Neuronal stem cell (in vitro differentiated cells): Measurements from ENCODE around the gene OXTR.

Source experiments
- DNase-seq: peaks from one replicate; pipeline ENCODE4 v3.0.0-alpha.2; 2013; ENCODE audit warnings: low spot score
- H2AFZ ChIP-seq: one replicate; pipeline ENCODE4 v1.6.1; 2013; ENCODE audit warnings: mild to moderate bottlenecking, low read length, inconsistent platforms
- H2AK5ac ChIP-seq: 2 replicates; pipeline ENCODE4 v1.6.1; 2013; ENCODE audit warnings: low read depth, mild to moderate bottlenecking, inconsistent platforms, low read length, moderate library complexity, mixed read lengths
- H2BK120ac ChIP-seq: 2 replicates; pipeline ENCODE4 v1.6.1; 2013; ENCODE audit warnings: low read depth, mild to moderate bottlenecking, inconsistent platforms, low read length, moderate library complexity, mixed read lengths
- H2BK12ac ChIP-seq: one replicate; pipeline ENCODE4 v1.6.1; 2013; ENCODE audit warnings: low read length, inconsistent platforms
- H2BK15ac ChIP-seq: 2 replicates; pipeline ENCODE4 v1.6.1; 2013; ENCODE audit warnings: mild to moderate bottlenecking, low read length, inconsistent platforms, mixed read lengths
- H2BK5ac ChIP-seq: one replicate; pipeline ENCODE4 v1.6.1; 2013; ENCODE audit warnings: inconsistent platforms, mild to moderate bottlenecking, low read length, moderate library complexity
- H3K14ac ChIP-seq: one replicate; pipeline ENCODE4 v1.6.1; 2013; ENCODE audit warnings: low read length, inconsistent platforms
- H3K18ac ChIP-seq: 2 replicates; pipeline ENCODE4 v1.6.1; 2013; ENCODE audit warnings: low read length, inconsistent platforms
- H3K23ac ChIP-seq: 2 replicates; pipeline ENCODE4 v1.6.1; 2013; ENCODE audit warnings: low read depth, mild to moderate bottlenecking, mixed read lengths, low read length, inconsistent platforms; ENCODE audit not compliant: poor library complexity
- H3K27ac ChIP-seq: replicated peaks from 3 replicates; pipeline ENCODE4 v1.5.1; 2013; ENCODE audit warnings: low read length, inconsistent platforms
- H3K27me3 ChIP-seq, 3 experiments: 2 replicates each; pipeline ENCODE4 v1.6.1; 2013; ENCODE audit warnings: low read length in 3 of 3, mild to moderate bottlenecking in 2 of 3, inconsistent platforms in 1 of 3, low read depth in 1 of 3, mixed read lengths in 1 of 3, moderate library complexity in 1 of 3; ENCODE audit not compliant: control insufficient read depth in 3 of 3, insufficient read depth in 3 of 3
- H3K36me3 ChIP-seq, 2 donors: replicated peaks in 1 of 2; 2 replicates each; pipeline ENCODE4 v1.6.1; 2013; ENCODE audit warnings: low read length in 2 of 2; ENCODE audit not compliant: control insufficient read depth in 2 of 2, insufficient read depth in 2 of 2
- H3K4ac ChIP-seq: 2 replicates; pipeline ENCODE4 v1.6.1; 2013; ENCODE audit warnings: inconsistent platforms, mild to moderate bottlenecking, low read length, moderate library complexity
- H3K4me1 ChIP-seq, 2 donors: 1 replicate in 1 of 2; 2 replicates in 1 of 2; pipeline ENCODE4 v1.6.1; 2013; ENCODE audit warnings: low read length in 2 of 2, low read depth in 1 of 2; ENCODE audit not compliant: control insufficient read depth in 2 of 2, insufficient read depth in 1 of 2
- H3K4me2 ChIP-seq: one replicate; pipeline ENCODE4 v1.6.1; 2013; ENCODE audit warnings: mild to moderate bottlenecking, low read length, inconsistent platforms; ENCODE audit not compliant: insufficient read depth, poor library complexity, severe bottlenecking
- H3K4me3 ChIP-seq, 2 donors: 2 replicates each; pipeline ENCODE4 v1.5.1; 2013; ENCODE audit warnings: low read length in 2 of 2, mild to moderate bottlenecking in 2 of 2, inconsistent platforms in 1 of 2, moderate library complexity in 1 of 2
- H3K79me1 ChIP-seq: one replicate; pipeline ENCODE4 v1.6.1; 2013; ENCODE audit warnings: low read depth, mild to moderate bottlenecking, inconsistent platforms, low read length, moderate library complexity
- H3K9ac ChIP-seq: one replicate; pipeline ENCODE4 v1.6.1; 2013; ENCODE audit warnings: mild to moderate bottlenecking, low read depth, low read length, inconsistent platforms; ENCODE audit not compliant: poor library complexity
- H3K9me3 ChIP-seq, 2 donors: replicated peaks in 1 of 2; 2 replicates each; pipeline versions ENCODE3 to v1.6.1; 2013; ENCODE audit warnings: low read length in 2 of 2, mild to moderate bottlenecking in 2 of 2, inconsistent platforms in 1 of 2, low read depth in 1 of 2, mixed read lengths in 1 of 2, moderate library complexity in 1 of 2; ENCODE audit not compliant: control insufficient read depth in 2 of 2, insufficient read depth in 1 of 2
- H4K8ac ChIP-seq: one replicate; pipeline ENCODE4 v1.6.1; 2013; ENCODE audit warnings: low read depth, mild to moderate bottlenecking, inconsistent platforms, low read length, moderate library complexity
- H4K91ac ChIP-seq: one replicate; pipeline ENCODE4 v1.6.1; 2013; ENCODE audit warnings: low read length, low read depth, mild to moderate bottlenecking, inconsistent platforms; ENCODE audit not compliant: poor library complexity
- WGBS, 2 donors: extraction: QIAGEN DNeasy Blood & Tissue Kit; methylation state at CpG; one replicate each; pipeline ENCODE4 v1.1.7; 2013; ENCODE audit warnings: missing lambda C conversion rate in 2 of 2, mixed read lengths in 1 of 2; ENCODE audit not compliant: insufficient read length in 2 of 2, insufficient replicate concordance in 1 of 2; ENCODE audit errors: extremely low coverage in 2 of 2; 5-methylcytosine and 5-hydroxymethylcytosine counted together

Gene OXTR

DNA sequence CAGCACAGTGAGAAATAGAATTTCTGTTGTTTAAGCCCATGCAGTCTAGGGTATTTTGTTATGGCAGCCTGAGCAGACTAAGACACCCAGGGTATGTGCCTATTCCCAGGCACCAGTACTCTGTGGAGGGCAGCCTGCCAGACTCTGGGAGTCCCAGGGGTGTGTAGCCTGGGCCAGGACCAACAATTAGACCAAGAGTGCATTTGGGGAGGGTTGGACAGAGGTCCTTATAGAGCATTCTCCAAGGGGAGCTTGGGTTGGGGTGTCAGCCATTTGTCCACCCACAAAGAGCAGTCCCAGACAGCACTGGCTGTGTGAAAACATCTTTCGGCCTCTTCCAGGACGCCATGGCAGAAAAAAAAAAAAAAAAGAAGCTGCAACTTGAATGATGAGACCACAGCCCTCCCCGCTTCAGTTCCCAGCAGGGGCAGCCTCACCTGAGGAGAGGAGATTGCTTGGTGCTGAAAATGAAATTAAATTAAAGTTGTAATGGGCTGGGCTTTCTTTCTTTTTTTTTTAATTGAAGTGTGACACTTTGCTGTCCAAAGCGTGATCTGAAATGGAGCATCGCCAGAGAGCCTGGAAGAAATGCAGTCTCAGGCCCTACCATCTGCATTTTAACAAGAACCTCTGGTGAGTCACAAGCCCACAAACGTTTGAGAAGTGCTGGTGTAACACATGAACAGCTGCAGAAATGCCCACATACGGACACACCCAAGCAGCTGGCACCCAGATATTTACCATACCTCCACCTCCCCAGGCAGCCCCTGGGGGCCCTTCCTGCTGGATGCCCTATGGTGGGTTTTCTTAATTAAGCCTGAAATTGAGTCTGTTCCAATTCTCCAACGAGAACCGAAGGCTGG is 57.1 kb downstream of the OXTR start:
- no peak overlapping the region for H3K4ac ChIP-seq
- H3K9me3 ChIP-seq = peaks cover 2 to 12% of the 10 kb centered on the region in 2 donors
- no peaks in the 10 kb centered on the region for H3K27me3 ChIP-seq
- no peak overlapping the region for H3K18ac ChIP-seq
- H3K4me1 ChIP-seq = peaks cover 2 to 5% of the 10 kb centered on the region in 2 donors
- no peak overlapping the region for H3K14ac ChIP-seq
- no peak overlapping the region for H4K91ac ChIP-seq
- H4K8ac ChIP-seq = no peak overlapping the region
- no peak overlapping the region for H2BK12ac ChIP-seq
- H3K23ac ChIP-seq = no peak overlapping the region
- H2BK15ac ChIP-seq = no peak overlapping the region
- peak overlapping the region; percentile 53 for H2AFZ ChIP-seq
- no peak for DNase-seq
- no peaks in the 10 kb centered on the region for H3K79me1 ChIP-seq
- H3K4me3 ChIP-seq = no peak overlapping the region
- H2AK5ac ChIP-seq = peak overlapping the region; percentile 14
- WGBS, 2 donors = no CpG with 5 or more reads among the region's 9 CpGs
- no peaks in the 10 kb centered on the region for H3K36me3 ChIP-seq
- no peak overlapping the region for H3K4me2 ChIP-seq
- H2BK120ac ChIP-seq = no peak overlapping the region
- no peak overlapping the region for H2BK5ac ChIP-seq
- no peak overlapping the region for H3K27ac ChIP-seq
- no peak overlapping the region for H3K9ac ChIP-seq

DNA sequence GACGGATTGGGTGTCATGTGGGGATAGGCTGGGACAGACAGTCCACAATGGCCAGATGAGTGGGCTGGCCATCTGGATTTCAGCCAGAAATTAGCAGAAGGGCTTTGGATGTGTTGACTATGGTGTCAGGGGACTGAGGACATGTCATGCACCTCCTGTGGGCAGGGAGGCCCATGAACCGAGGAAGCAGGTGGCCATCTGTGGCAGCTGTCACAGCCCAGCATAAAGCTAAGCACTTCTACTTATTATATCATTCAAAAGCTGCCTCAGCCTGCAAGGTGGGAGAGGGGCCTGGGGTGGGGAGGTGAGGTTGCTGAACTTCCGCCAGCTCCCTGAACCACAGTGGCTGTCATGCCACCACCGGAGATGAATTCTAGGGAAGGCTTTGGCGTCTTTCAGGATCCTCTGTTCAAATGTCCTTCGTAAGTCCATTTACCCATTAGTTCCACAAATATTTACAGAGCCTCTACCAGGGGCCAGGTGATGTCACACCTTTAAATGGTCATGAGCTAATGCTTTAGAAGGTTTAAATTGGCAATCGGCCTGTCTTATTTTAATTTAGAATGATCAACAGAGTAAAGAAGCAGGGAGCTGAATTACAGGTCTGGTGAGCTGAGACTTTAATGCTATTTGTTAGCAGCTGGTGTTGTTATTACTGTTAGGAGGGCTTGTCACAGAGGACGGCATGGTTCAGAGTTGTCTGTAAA is 59.5 kb downstream of the OXTR start:
- no peak overlapping the region for H3K4ac ChIP-seq
- no peaks in the 10 kb centered on the region for H3K36me3 ChIP-seq
- no peak overlapping the region for H3K27ac ChIP-seq
- no peak overlapping the region for H4K91ac ChIP-seq
- H3K79me1 ChIP-seq = no peaks in the 10 kb centered on the region
- H3K9me3 ChIP-seq = peaks cover 2 to 31% of the 10 kb centered on the region in 2 donors
- H3K4me3 ChIP-seq = no peak overlapping the region
- no peak overlapping the region for H2AK5ac ChIP-seq
- no peak overlapping the region for H2BK120ac ChIP-seq
- no peaks in the 10 kb centered on the region for H3K27me3 ChIP-seq
- no peak overlapping the region for H2AFZ ChIP-seq
- no peak overlapping the region for H3K4me2 ChIP-seq
- no CpG with 5 or more reads among the region's 8 CpGs for WGBS, 2 donors
- H3K4me1 ChIP-seq = peaks cover 2 to 5% of the 10 kb centered on the region in 2 donors
- no peak for DNase-seq
- H3K18ac ChIP-seq = no peak overlapping the region
- H2BK15ac ChIP-seq = no peak overlapping the region
- no peak overlapping the region for H3K23ac ChIP-seq
- peak overlapping the region; percentile 10 for H3K14ac ChIP-seq
- no peak overlapping the region for H3K9ac ChIP-seq
- no peak overlapping the region for H4K8ac ChIP-seq
- no peak overlapping the region for H2BK5ac ChIP-seq
- no peak overlapping the region for H2BK12ac ChIP-seq

DNA sequence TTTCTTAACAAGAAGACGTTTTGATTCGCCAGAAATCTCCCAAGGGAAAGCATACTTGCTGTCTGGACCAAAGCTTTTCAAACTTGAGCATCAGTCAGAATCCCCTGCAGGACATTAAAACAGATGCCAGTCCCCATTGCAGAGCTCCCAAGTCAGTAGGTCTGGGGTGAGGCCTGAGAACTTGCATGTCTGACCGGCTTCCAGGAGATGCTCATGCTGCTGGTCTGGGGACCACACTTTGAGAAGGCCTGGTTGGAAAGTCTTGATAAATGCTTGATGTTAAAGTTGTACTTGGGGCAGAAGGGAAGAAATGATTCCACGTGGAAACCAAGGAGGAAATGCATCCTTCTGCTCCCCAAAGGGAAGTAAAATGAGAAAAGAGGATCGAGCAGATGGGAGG is 60.1 kb downstream of the OXTR start:
- WGBS, 2 donors = no CpG with 5 or more reads among the region's 5 CpGs
- H2BK12ac ChIP-seq = no peak overlapping the region

DNA sequence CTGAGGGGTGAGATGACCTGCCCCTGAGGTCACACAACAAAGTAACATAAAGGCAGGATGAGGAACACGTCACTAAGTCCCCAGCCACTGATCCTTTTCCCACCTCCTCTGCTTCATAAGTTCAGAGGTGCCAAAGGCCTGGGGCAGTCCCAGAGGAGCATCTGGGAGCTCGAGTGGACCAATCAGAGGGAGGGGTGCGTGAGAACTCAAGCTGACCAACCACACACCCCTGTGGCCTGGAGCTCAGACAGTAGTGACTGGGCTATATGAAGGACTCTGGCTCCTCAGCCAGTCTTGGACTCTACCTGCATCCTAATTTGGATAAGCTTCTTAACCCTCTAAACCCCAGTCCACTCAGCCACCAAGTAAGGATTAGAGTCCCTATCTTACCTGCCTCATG is 63.8 kb downstream of the OXTR start:
- no peak overlapping the region for H2AK5ac ChIP-seq
- H3K4me1 ChIP-seq = peaks cover 0 to 2% of the 10 kb centered on the region in 2 donors
- no peak overlapping the region for H3K27ac ChIP-seq
- H3K4me2 ChIP-seq = no peak overlapping the region
- H2AFZ ChIP-seq = no peak overlapping the region
- DNase-seq = no peak
- H3K14ac ChIP-seq = no peak overlapping the region
- H4K8ac ChIP-seq = no peak overlapping the region
- no peak overlapping the region for H2BK5ac ChIP-seq
- H2BK120ac ChIP-seq = no peak overlapping the region
- no peak overlapping the region for H2BK12ac ChIP-seq
- no peak overlapping the region for H2BK15ac ChIP-seq
- H4K91ac ChIP-seq = no peak overlapping the region
- no peak overlapping the region for H3K9ac ChIP-seq
- H3K79me1 ChIP-seq = no peaks in the 10 kb centered on the region
- no peak overlapping the region for H3K18ac ChIP-seq
- H3K36me3 ChIP-seq = no peaks in the 10 kb centered on the region
- no peak overlapping the region for H3K23ac ChIP-seq
- no CpG with 5 or more reads among the region's 3 CpGs for WGBS, 2 donors
- H3K9me3 ChIP-seq = peaks cover 2 to 45% of the 10 kb centered on the region in 2 donors
- H3K27me3 ChIP-seq = no peaks in the 10 kb centered on the region
- H3K4me3 ChIP-seq = no peak overlapping the region
- no peak overlapping the region for H3K4ac ChIP-seq

More for the DNA sequence above, 60.1 kb downstream of the OXTR start:
- Histone ChIP-seq H3K36me3 (no peaks in the 10 kb centered on the region), H3K14ac (no peak overlapping the region), H4K8ac (no peak overlapping the region), H2BK15ac (no peak overlapping the region), H3K79me1 (no peaks in the 10 kb centered on the region), H3K4me3 (no peak overlapping the region), H2BK5ac (no peak overlapping the region), H2AFZ (no peak overlapping the region), H3K23ac (no peak overlapping the region), H3K9me3 (peaks cover 2 to 35% of the 10 kb centered on the region in 2 donors), H3K27ac (no peak overlapping the region), H4K91ac (no peak overlapping the region), H3K27me3 (no peaks in the 10 kb centered on the region), H3K4me1 (peaks cover 2 to 5% of the 10 kb centered on the region in 2 donors), H3K18ac (no peak overlapping the region), H3K4me2 (no peak overlapping the region), H2BK120ac (no peak overlapping the region), H3K4ac (no peak overlapping the region), H3K9ac (no peak overlapping the region), H2AK5ac (no peak overlapping the region)
- DNase-seq = no peak
